ENCODE data around the gene PUM1.
A peak's percentile ranks its signal among the peaks of the same experiment; 100 is the strongest.

PUM1 gene

DNA sequence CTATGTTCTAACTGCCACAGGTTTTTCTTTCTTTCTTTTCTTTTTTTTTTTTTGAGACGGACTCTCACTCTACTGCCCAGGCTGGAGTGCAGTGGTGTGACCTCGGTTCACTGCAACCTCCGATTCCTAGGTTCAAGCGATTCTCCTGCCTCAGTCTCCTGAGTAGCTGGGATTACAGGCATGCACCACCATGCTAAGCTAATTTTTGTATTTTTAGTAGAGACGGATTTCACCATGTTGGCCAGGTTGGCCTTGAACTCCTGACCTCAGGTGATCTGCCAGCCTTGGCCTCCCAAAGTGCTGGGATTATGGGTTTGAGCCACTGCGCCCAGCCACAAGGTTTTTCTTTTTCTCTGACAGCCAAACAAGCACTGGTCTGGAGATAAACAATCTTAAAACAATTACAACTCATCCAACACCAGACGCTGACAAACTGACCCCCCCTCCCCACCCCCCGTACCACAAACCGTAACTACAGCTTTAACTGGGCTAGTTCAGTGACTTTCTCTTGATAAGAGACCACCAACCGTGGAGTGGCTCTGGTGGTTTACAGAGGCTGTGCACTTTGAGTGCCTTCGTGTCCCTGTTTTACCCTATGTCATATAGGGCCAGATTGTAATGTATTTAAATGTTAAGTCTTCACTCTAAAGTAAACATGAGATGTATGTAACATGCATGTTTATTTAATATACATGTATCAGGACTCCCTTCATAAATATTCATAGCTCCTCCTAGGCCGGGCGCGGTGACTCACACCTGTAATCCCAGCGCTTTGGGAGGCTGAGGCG is 19.5 kb upstream of the PUM1 start:
- CTCF ChIA-PET = no interaction called here

DNA sequence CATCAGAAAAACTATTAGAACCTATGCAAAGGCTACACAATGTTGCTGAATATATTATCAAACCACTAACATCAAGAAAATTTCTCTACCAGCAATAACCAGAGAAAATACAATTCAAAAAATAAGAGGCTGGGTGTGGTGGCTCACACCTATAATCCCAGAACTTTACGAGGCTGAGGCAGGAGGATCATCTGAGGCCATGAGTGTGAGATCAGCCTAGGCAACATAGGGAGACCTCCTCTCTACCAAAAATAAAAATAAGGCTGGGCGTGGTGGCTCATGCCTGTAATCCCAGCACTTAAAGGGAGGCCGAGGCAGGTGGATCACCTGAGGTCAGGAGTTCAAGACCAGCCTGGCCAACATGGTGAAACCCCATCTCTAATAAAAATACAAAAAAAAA is 16.9 kb upstream of the PUM1 start:
- ChIA-PET CTCF (no interaction called here), POLR2A (ENCODE audit: low non-redundant PET) (no interaction called here)
- no peak for DNase-seq (ENCODE audit: low spot score)
- H3K27ac ChIP-seq = no peak overlapping the region
- TF ChIP-seq CTCF (conservative IDR thresholded peaks at IDR 0.05; ENCODE audit: low read depth) = no peak

More for the DNA sequence above, 19.5 kb upstream of the PUM1 start:
- TF ChIP-seq CTCF (conservative IDR thresholded peaks at IDR 0.05; ENCODE audit: low read depth) = no peak
- H3K27ac ChIP-seq = no peak overlapping the region
- POLR2A ChIA-PET (ENCODE audit: low non-redundant PET) = no interaction called here
- DNase-seq (ENCODE audit: low spot score) = no peak

GRCh38 chr1:31073044-31073443 is 7.5 kb upstream of the PUM1 start:
- TF ChIP-seq CTCF (conservative IDR thresholded peaks at IDR 0.05; ENCODE audit: low read depth) = no peak
- CTCF ChIA-PET = no interaction called here
- DNase-seq (ENCODE audit: low spot score) = no peak
- POLR2A ChIA-PET (ENCODE audit: low non-redundant PET) = no interaction called here
- H3K27ac ChIP-seq = no peak overlapping the region

DNA sequence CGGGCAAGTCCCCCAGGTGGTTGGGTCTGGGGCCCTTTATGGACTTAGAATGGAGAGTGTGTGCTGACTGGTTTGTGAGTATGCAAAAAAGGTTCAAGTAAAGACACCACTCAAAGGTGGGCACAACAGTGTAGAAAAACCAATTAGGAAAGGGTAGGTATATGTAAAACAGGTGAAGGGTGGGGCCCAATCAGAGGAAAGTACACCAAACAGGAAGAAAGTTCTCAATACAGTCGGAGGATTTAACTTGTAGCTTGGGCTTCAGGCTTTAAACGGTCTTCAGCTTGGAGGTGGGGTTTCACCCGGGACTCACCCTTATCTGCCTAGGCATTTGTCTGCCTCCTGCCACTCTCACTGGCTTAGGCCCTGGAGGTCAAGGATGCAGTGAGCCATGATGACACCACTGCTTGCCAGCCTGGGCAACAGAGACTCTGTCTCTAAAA is 6.8 kb upstream of the PUM1 start:
- no peak overlapping the region for H3K27ac ChIP-seq
- POLR2A ChIA-PET (ENCODE audit: low non-redundant PET) = no interaction called here
- TF ChIP-seq CTCF (conservative IDR thresholded peaks at IDR 0.05; ENCODE audit: low read depth) = no peak
- no peak for DNase-seq (ENCODE audit: low spot score)
- CTCF ChIA-PET = interaction anchor here (0.7 kb wide), 1 partner anchor 77 kb away, joined by 3 read pairs; no protein-coding TSS in a partner anchor

- DNase-seq (ENCODE audit: low spot score) = no peak
- ChIA-PET POLR2A (ENCODE audit: low non-redundant PET) (no interaction called here), CTCF (interaction anchor here (0.6 to 0.7 kb wide), 2 partner anchors 52 to 57 kb away, joined by 4 to 7 read pairs; no protein-coding TSS in a partner anchor)
- peak overlapping the region; percentile 32; the same call in 1 of the 2 replicates for H3K27ac ChIP-seq
- TF ChIP-seq CTCF (conservative IDR thresholded peaks at IDR 0.05; ENCODE audit: low read depth) = no peak
Measured at GRCh38 chr1:31069392-31069791, 3.9 kb upstream of the PUM1 start.

DNA sequence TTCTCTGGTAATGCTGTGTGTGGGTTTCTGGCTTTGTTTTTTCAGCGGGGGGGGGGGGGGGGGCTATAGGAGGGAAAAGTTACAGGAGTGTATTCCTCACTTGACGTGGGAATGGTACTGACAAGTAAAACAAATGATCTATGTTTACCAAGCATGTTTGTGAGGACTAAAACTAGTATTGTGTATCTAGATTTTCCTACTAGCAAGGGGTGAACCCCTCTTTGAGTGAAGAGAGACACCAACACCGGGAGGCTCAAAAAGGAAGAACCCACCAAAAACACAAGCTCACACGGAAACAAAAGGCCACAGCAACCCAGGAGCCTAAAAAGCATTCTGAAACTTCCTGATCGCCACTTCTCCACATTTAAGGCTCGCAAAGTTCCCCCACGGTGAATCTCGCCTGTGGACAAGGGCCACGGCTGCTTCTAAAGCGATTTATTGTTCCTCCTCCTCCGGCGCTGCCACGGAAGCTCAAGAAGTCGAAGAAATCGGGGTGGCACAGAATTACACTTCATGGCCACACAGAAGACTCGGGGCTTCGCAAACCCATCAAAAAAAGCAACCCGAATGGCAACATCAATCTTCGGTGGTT is 703 bp downstream of the PUM1 start:
- peak; percentile 64 for DNase-seq (ENCODE audit: low spot score)
- CTCF ChIA-PET = interaction anchor here (0.6 to 0.8 kb wide), 2 partner anchors 98 to 109 kb away, joined by 3 read pairs; no protein-coding TSS in a partner anchor
- POLR2A ChIA-PET (ENCODE audit: low non-redundant PET) = no interaction called here

More for the DNA sequence above, 703 bp downstream of the PUM1 start:
- TF ChIP-seq CTCF (conservative IDR thresholded peaks at IDR 0.05; ENCODE audit: low read depth) = no peak
- H3K27ac ChIP-seq = peak overlapping the region; percentile 96

Measured in RWPE1 (cell line).